H7 (cell line): ENCODE data around the gene GALNT6. TPM values are rescaled to one million over a fixed set of nuclear protein-coding genes. Genes with fewer than 3 reads are reported as not detected.
"Not testable (repeated sequence)": the region's sequence is repeated elsewhere in the genome, so short reads cannot be mapped to it uniquely, and the experiment has no call there.

Experiments used
- DNase-seq: peaks from one replicate; pipeline ENCODE4 v3.0.0; 2012
- H3K27me3 ChIP-seq: 2 replicates; pipeline ENCODE4 v1.6.0; 2011; ENCODE audit warnings: mild to moderate bottlenecking, low read length; ENCODE audit not compliant: control insufficient read depth, insufficient read depth
- H3K36me3 ChIP-seq: replicated peaks from 2 replicates; pipeline ENCODE4 v1.5.1; 2011; ENCODE audit warnings: low read length; ENCODE audit not compliant: control insufficient read depth, insufficient read depth
- H3K4me3 ChIP-seq: 2 replicates; pipeline ENCODE4 v1.5.1; 2011; ENCODE audit warnings: low read depth, mild to moderate bottlenecking, control low read depth, low read length, moderate library complexity; ENCODE audit not compliant: insufficient read depth
- total RNA-seq: library from RNA; depleted of rRNA; stranded (reverse); fragments of >200 nt; shearing (Covaris generic); gene quantifications from 2 replicates; pipeline ENCODE4 v1.2.3, GENCODE V29; 2014; rRNA removed

GALNT6 gene
- total RNA-seq, 1 experiment from 2014 or later = 22.8 TPM

DNA sequence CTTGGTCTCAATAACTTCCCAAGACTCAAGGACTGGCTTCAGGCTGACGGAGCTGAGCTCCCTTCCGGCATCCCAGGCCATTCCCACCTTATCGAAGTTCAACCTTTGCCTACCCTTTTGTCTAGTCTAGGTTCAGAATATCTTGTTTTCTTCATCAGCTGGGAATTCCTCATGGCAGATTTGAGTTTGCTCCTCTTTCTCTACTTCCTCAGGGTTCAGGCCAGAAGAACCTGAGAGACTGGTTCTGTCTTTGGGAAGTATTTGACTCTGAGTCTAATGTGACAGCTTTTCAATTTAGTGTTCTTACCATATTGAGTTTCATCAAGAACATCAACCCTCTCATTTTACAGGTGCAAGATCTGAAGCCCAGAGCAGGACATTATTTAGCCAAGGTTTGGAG, 69.3 kb downstream of the GALNT6 start:
- Histone ChIP-seq H3K27me3 (no peaks in the 10 kb centered on the region), H3K36me3 (no peaks in the 10 kb centered on the region), H3K4me3 (no peak overlapping the region)
- no peak for DNase-seq

DNA sequence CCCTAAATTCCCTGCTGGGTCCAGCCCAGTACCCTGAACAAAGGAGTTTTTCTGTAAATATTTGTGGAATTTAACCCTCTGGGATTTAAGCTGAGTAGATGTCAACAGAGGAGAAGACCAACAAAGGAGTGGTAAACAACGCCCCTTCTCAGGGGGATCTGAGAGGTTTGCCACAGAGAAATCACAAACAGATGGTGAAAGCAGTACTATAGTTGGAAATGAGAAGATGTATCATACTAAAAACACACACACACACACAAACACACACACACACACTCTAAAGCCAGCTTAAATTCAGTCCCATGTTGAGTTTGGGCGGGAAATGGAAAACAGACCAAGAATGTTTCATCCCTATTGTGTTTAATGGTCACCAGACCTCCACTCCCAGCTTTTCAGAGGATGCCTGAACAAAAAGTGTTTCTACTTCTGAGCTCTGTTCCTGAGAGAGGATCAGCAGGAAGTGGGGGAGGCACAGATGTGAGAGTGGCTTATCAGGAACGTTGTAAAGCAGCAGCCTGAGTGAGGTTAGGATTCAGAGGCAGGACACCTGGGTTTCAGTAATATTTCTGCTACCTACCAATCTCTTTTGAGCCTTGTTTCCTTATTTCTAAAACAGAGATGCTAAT, 70.4 kb downstream of the GALNT6 start:
- Histone ChIP-seq H3K27me3 (no peaks in the 10 kb centered on the region), H3K36me3 (no peaks in the 10 kb centered on the region), H3K4me3 (no peak overlapping the region)
- DNase-seq = peak; percentile 72

- Histone ChIP-seq H3K36me3 (no peaks in the 10 kb centered on the region), H3K4me3 (no peak overlapping the region), H3K27me3 (no peaks in the 10 kb centered on the region)
- DNase-seq = no peak
Observed at GRCh38 chr12:51320311-51320694, 70.9 kb downstream of the GALNT6 start.

DNA sequence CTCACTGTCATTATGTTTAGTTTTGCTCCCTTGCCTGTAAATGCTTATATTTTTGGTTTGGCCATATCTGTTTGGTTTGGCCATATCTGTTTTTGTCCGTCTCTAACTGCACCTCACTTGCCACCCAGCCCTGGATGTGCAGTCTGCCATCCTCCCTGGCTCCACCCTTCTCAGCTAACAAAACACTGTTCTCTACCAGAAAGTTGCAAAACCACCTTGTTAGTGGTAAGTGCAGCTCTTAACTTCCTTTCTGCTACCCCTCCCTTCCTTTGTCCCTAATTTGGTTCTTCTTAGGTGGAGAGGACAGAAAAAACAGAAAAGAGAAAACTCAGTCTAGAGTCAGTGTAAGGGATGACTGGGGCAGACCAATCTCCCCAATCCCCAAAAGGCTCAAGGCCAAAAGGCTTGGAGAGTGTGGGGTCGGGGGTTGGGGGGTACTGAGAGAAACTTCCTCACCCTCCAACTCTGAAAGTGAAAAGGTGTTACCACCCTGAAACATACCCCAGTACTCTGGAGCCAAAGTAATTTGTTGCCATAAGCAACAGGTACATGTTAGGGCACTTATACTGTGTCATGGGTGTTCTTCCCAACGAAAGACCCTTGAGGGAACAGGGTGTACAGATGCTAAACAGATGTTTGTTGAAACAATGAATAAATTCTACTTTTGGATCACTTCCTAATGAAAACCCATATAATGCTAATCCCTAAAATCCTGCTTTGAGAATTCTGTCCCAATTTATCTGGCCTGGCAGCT, 72.2 kb downstream of the GALNT6 start:
- Histone ChIP-seq H3K36me3 (no peaks in the 10 kb centered on the region), H3K27me3 (no peaks in the 10 kb centered on the region), H3K4me3 (no peak overlapping the region)
- DNase-seq = no peak

DNA sequence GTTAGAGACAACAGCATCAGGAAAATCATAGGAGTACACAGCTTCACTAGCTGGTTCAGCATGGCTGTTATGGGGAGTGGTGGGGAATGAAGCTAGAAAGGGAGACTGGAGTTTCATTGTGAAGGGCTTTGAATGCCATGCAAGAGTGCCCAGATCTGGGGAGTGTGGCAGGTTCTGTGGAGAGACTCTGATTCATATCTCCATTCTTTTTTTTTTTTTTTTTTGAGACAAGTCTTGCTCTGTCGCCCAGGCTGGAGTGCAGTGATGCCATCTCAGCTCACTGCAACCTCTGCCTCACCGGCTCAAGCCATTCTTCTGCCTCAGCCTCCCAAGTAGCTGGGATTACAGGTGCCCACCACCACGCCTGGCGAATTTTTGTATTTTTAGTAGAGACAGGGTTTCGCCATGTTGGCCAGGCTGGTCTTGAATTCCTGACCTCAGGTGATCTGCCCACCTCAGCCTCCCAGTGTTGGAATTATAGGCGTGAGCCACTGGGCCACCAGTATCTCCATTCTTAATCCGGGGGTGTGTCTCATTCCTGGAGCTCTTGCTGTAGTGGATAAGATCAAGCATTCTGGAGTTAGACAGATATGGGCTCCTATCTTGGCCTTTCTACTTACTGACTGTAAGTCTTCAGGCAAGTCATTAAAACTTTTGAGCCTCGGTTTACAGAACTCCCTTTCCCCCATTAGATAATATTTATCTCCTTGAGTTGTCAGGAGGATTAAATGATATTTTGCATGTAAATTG, 73.0 kb downstream of the GALNT6 start:
- H3K27me3 ChIP-seq, H3K4me3 ChIP-seq, H3K36me3 ChIP-seq, DNase-seq: not testable (repeated sequence)

DNA sequence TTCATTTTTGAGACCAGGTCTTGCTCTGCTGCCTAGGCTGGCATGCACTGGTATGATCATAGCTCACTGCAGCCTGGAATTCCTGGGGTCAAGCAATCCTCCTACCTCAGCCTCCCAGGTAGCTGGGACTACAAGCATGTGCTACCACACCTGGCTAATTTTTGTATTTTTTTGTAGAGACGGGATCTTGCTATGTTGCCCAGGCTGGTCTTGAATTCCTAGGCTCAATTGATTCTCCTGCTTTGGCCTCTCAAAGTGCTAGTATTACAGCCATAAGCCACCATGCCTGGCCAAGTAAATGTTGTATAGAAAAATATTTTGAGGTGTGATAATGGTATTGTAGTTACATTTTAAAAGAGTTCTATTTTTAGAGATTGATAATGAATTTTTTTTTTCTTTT, 79.8 kb downstream of the GALNT6 start:
- Histone ChIP-seq H3K27me3 (no peaks in the 10 kb centered on the region), H3K4me3 (no peak overlapping the region), H3K36me3 (no peaks in the 10 kb centered on the region)
- DNase-seq = no peak

DNA sequence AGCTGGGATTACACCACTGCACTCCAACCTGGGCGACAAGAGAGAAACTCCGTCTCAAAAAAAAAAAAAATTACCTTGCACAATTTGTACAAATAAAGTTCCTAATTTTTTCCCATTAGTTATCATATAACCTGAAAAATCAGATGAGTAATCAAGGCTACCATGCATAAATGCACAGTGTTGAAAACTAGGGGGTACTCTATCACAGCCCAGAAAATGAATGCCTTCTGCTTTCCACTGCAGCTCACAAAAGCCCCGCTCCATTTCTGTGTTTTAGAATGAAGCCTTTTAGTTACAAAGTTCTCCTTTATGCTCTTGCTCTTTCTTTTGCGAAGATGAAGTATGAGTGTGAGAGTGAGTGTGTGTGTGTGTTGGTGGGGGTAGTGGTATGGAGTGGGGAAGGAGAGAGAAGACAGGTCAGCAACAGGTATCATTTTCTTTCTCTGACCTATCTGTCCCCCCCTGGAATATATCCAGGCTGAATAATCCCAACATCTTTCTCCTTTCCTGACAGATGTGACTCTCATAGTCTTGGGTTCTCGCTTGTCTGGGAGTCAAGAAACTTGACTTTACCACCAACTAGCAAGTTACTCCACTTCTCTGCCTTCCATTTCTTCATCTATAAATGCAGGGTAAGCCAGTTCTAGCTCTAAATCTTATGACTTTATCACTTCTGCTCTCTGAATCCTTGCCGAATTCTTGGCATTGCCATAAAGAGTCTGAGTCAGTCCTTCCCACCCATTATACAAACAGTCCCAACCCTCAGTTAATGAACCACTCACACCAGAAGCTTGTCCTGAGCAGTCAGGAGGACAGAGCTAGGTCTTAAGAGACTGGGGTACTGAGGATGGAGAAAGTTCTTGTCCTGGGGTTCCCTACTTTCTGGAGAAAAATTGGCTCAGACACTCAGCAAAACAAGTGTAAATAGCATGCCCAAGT, 83.3 kb downstream of the GALNT6 start:
- no peak for DNase-seq
- Histone ChIP-seq H3K27me3 (no peaks in the 10 kb centered on the region), H3K36me3 (no peaks in the 10 kb centered on the region), H3K4me3 (no peak overlapping the region)

- Histone ChIP-seq H3K4me3 (no peak overlapping the region), H3K36me3 (no peaks in the 10 kb centered on the region), H3K27me3 (no peaks in the 10 kb centered on the region)
- no peak for DNase-seq
Observed at GRCh38 chr12:51306507-51306906, 84.7 kb downstream of the GALNT6 start.

Other genes starting within 250 kb of the GALNT6 start
- gene TFCP2, start 218.3 kb downstream of the GALNT6 start, total RNA-seq = 11.8 and 16.0 TPM in 2 replicates
- 8.3 and 11.8 TPM in 2 replicates for gene POU6F1, start 173.3 kb downstream of the GALNT6 start, total RNA-seq
- gene DAZAP2, start 152.6 kb downstream of the GALNT6 start, total RNA-seq = 47.1 and 56.8 TPM in 2 replicates
- 10.1 and 11.9 TPM in 2 replicates for gene SMAGP, start 121.0 kb downstream of the GALNT6 start, total RNA-seq
- gene BIN2, start 67.2 kb downstream of the GALNT6 start, total RNA-seq = 0.14 TPM in 1 of 2 replicates, not detected in the other
- not detected in 2 replicates for gene CELA1, start 44.7 kb downstream of the GALNT6 start, total RNA-seq
- gene SLC4A8, start 33.4 kb upstream of the GALNT6 start, total RNA-seq = 3.9 and 4.6 TPM in 2 replicates
- gene SCN8A, start 199.8 kb upstream of the GALNT6 start, total RNA-seq = 3.9 and 4.8 TPM in 2 replicates